Middle frontal gyrus (tissue), 1 donor: ENCODE results near the gene GIMAP1.

Source experiments
- DNase-seq: peaks from one replicate; pipeline ENCODE4 v3.0.0-alpha.2; 2015; ENCODE audit warnings: low spot score; ENCODE audit errors: extremely low spot score

GIMAP1 gene

DNA sequence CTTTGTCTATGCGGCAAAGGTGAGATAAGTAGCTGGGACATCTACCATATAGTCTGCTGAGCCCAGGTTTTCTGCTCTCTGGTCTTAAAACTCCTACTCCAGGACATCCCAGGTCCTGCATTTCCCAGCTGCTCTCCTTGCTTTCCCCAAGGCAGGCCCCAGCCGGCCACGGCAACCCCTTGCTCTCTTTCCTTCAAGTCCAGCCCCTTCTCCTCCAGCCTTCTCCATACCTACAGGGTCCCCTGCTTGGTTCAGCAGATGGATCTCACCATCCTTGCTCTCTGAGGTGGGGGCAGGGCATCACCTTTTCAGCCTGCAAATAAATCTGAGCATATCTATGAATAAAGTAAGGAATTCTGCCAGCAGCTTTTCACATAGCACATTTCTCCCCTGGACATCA lies 29.5 kb downstream of the GIMAP1 start:
- DNase-seq: no peak

DNA sequence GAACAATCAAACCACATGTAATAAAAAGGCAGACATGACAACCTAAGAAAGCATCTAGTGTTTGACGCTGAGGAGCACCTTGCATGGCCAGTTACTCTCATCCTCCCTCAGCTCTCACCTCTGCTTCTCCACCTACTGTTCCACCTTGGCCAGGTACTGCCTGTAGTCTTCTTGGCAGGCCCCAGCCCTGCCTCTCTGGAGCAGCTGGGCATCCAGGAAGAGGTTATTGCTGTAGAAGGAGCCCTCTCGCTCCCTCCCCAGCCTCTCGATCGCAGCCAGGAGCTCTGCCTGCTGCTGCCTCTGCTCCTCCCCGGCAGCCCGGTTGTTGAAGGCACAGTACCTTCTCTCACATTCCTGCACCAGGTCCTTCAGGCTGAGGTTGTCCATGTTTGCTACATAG lies 30.5 kb downstream of the GIMAP1 start:
- DNase-seq: no peak

DNA sequence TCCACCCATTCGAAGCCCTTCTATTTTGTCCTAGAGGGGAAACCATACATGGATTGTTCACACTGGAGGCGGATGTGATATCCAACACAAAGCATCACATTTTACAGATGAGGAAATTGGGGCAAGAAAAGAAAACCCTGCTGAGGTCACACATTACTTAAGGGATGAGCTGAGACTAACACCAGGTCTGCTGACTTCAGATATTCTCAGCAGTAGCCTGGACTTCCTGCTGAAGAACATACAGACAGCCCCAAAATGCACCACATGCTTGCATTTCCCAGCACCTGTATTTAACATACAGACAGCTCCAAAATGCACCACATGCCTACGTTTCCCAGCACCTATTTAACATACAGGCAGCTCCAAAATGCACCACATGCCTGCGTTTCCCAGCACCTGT lies 32.0 kb downstream of the GIMAP1 start:
- no peak for DNase-seq

DNA sequence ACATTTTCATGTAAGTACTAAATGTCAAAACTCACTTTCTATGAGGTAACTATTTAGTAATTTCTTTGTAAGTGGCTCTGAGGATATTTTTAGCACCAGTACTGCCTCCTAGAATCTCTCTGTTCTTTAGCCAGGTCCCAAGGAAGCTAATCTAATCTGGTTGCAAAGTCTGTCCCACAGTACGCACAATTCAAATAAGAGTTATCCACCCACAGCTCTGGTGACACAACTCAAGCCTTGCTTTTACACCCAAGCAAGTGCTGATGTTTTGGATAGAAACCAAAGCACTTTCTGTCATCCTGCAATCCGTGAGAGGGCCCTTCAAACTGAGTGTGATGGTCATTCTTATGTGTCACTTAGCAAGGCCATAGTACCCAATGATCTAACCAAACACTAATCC lies 35.3 kb downstream of the GIMAP1 start:
- DNase-seq: no peak

DNA sequence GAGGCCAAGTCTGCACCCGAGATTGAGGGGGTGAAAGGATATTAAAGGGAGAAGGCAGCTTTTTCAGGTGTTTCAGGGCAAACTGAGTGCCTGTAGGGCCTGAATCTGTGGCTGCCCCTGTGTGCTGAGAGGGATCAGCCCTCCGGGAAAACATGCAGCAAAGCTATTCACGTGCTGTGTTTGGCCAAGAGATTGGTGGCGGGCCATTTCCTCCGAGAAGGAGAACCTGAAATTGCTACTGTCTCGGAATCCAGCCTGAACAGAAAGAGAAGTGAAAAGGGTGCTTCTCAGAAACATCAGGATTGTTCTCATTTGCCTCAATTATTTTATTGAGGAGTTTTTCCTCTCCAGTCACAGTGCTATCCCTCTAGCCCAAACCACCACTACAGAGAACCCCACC lies 36.8 kb downstream of the GIMAP1 start:
- DNase-seq: no peak

DNA sequence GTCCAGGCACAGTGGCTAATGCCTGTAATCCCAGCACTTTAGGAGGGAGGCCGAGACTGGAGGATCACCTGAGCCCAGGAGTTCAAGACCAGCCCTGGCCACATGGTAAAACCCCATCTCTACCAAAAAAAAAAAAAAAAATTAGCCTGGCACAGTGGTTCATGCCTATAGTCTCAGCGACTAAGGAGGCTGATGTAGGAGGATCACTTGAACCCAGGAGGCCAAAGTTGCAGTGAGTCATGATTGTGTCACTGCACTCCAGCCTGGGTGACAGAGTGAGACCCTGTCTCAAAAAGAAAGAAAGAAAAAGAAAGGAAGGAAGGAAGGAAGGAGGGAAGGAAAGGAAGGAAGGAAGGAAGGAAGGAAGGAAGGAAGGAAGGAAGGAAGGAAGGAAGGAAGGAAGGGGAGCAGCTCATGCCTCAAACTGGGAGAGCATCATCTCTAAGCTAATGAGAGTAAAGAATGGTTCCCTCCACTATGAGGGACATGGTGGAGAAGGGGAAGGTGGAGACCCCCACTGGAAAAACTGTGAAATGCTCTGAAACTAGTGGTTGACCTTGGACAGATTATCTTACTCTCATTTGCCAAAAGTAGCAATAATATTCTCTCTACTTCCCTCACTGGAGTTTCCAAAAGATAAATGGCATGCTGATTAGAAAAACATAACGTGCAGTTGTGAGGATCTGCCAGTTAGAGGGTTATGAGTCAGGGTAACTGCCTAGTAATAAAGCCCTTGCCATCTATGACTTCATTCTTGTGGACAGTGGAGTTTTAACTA lies 37.6 kb downstream of the GIMAP1 start:
- DNase-seq: no peak

DNA sequence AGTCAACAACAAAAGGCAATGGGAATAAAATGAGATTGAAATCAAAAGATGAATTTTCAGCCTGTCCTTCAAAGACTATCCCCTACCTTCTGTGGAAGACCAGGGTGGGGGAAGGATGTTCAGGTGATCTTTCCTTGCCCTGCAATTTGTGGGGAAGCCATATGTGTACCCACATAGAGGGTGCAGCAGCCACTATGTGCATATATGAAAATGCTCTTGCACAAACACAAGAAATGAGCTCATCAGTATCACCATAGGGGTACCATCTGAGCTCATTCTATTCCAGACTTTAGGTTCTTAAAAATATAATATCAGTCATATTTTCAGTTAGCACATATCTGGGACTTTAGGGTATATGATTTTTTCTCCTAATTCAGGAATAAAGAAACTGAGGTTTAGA lies 38.5 kb downstream of the GIMAP1 start:
- no peak for DNase-seq

DNA sequence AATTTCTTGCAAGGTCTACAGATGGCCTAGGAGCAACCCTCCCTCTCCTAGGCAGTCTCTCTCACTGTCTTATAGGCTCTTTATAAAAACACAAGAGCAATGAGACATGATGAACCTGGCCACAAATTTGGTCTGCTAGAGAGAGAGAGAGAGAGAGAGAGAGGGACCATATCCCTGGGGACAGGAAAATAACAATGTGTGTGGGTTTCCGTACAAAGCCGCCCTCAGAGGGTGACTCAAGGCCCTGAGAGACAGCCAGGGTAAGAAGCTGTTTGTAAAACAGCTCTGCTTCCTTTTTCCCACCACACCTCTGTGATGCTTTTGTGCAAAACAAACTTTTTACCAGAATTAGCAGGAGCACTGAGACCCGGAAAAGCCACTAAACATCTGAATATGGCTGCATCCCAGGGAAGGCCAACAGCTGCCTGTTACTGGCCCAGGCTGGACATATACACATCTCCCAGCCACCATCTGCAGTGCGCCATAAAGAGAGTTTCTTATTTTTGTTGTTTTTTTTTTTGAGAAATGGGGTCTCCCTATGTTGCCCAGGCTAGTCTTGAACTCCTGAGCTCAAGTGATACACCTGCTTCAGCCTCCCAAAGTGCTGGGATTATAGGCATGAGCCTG lies 39.2 kb downstream of the GIMAP1 start:
- DNase-seq: no peak

DNA sequence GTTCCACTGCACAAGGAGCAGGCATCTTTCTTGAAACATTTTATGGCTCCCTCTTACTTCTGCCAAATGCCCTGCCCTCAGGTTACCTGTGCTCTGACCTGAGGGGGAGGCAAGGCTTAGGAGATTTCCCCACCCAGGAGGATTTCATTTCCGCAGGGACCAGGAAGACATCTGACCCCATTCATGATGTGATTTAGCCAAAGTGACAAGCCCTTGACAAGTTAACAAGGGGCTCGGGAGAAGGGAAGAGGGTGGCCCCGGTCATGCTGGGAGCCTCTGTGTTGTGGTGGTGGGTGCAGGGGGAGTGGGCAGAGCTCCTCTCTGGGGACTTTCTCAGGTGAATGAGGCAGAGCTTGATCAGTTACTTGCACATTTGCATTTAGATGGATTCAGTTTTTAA lies 39.8 kb downstream of the GIMAP1 start:
- no peak for DNase-seq

DNA sequence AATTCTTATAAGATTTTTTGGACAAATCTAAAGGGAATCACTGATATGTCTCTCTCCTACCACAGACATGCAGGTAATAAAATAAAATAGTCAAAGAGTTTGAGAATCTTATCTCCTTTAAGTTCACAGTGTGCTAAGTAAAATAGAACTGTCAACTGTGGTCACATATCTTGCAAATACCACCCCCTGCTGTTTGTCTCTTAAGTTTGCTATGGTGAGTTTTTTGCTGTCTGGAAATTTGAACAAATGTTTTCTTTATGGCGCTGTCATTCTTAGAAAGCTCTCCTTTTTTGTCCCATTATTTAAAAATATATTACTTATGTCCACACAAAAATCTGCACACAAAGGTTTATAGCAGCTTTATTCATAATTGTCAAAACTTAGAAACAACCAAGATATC lies 40.4 kb downstream of the GIMAP1 start:
- DNase-seq: no peak

DNA sequence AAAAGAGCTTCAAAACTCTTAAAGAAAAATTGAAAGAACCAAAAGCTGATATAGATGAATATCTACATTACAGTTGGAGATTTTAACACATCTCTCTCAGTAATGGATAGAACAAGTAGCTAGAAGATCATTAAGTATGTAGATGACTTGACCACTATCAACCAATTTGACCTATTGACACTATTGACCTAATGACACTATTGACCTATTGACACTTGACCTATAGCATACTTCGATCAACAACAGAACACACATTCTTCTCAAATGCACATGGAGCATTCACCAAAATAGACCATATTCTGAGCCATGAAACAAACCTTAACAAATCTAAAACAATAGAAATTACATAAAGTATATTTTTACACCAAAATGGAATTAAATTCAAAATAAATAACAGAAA lies 43.1 kb downstream of the GIMAP1 start:
- DNase-seq: no peak

DNA sequence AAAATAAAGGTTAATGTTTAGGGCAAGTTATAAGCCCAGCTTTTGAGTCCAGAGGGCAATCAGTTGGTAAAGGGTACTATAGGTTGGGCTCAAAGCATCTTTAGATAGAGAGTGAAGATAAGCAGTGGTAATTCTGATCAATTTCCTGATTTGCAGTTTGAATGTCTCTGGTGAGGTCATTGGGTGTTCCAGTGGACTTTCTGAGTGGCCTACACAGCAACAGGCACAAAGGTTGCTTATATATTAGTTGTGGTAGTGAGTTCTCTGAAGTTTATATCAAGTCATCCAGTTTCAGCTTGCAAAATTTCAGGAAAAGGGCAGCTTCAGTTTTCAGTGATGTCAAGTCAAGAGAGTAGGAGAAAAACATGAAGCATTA lies 49.9 kb downstream of the GIMAP1 start:
- DNase-seq: no peak

DNA sequence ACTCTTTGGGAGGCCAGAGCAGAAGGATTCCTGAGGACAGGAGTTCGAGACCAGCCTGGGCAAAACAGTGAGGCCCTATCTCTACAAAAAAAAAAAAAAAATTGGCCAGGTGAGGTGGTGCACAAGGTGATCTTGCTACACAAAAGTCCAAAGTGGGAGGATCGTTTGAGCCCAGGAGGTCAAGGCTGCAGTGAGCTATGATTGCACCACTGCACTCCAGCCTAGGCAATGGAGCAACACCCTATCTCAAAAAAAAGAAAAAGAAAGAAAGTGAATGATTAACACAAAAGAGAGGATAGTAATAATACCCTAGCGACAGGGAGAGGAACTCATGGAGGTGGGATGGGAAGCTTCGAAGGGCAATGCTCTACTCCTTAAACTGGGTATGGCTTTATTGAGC lies 53.4 kb downstream of the GIMAP1 start:
- no peak for DNase-seq
